OCI-LY7 (cell line): ENCODE measurements around the gene WTIP. TPM values are rescaled to one million over a fixed set of nuclear protein-coding genes. Genes with fewer than 3 reads are reported as not detected.
"Not testable (repeated sequence)": the region's sequence is repeated elsewhere in the genome, so short reads cannot be mapped to it uniquely, and the experiment has no call there.

Experiments
- BruUV-seq: library from RNA; stranded (reverse); fragments of 400-500 nt; replicated peaks from 2 replicates; lab custom pipeline; 2021; lab: Mats Ljungman, UMichigan
- CTCF ChIA-PET: fragments of 300-600 bp; sonication (Branson Sonifier 250); formaldehyde crosslinking; loops from one replicate; lab custom pipeline; 2022; ENCODE audit warnings: antibody characterized with exemption; ENCODE audit not compliant: unreplicated experiment; lab: Charles Lee
- POLR2A ChIA-PET: fragments of 300-600 bp; sonication (Branson Sonifier 250); formaldehyde crosslinking; loops from one replicate; lab custom pipeline; 2022; ENCODE audit warnings: antibody characterized with exemption; lab: Charles Lee
- DNase-seq: peaks from one replicate; pipeline ENCODE4 v3.0.0-alpha.2; 2015; ENCODE audit warnings: low spot score
- H2AFZ ChIP-seq: fragments of 200-600 bp; sonication (generic), shearing (Covaris generic); 2 replicates; pipeline ENCODE4 v1.6.1; 2014; ENCODE audit warnings: mild to moderate bottlenecking, antibody characterized with exemption, low read length, moderate library complexity
- H3K27ac ChIP-seq: fragments of 200-600 bp; sonication (generic); 2 replicates; pipeline ENCODE4 v1.5.1; 2014; ENCODE audit warnings: mixed run types, low read depth, mild to moderate bottlenecking, moderate library complexity, low read length, inconsistent platforms; ENCODE audit not compliant: poor library complexity, severe bottlenecking
- H3K36me3 ChIP-seq: fragments of 200-600 bp; sonication (generic); 2 replicates; pipeline ENCODE4 v1.6.1; 2014; ENCODE audit warnings: mild to moderate bottlenecking, antibody characterized with exemption, low read length, moderate library complexity, mixed read lengths; ENCODE audit not compliant: insufficient read depth
- H3K4me1 ChIP-seq: fragments of 200-600 bp; sonication (generic); 2 replicates; pipeline ENCODE4 v1.5.1; 2014; ENCODE audit warnings: mild to moderate bottlenecking, low read length; ENCODE audit not compliant: insufficient read depth, poor library complexity, severe bottlenecking
- H3K4me2 ChIP-seq: fragments of 200-600 bp; sonication (generic); 2 replicates; pipeline ENCODE4 v1.6.1; 2014; ENCODE audit warnings: mild to moderate bottlenecking, low read length
- H3K4me3 ChIP-seq: fragments of 200-600 bp; sonication (generic); 2 replicates; pipeline ENCODE4 v1.5.1; 2014; ENCODE audit warnings: mild to moderate bottlenecking, low read depth, low read length; ENCODE audit not compliant: poor library complexity, severe bottlenecking
- H3K79me2 ChIP-seq: fragments of 200-600 bp; sonication (generic); 2 replicates; pipeline ENCODE4 v1.6.1; 2016; ENCODE audit warnings: low read depth, mild to moderate bottlenecking, low read length, moderate library complexity, mixed read lengths; ENCODE audit not compliant: insufficient read depth
- H3K9me2 ChIP-seq: fragments of 200-600 bp; sonication (generic); 2 replicates; pipeline ENCODE4 v1.6.1; 2016; ENCODE audit warnings: mild to moderate bottlenecking, low read length, mixed read lengths; ENCODE audit not compliant: insufficient read depth
- H3K9me3 ChIP-seq: fragments of 200-600 bp; sonication (generic); 2 replicates; pipeline ENCODE4 v1.6.1; 2014; ENCODE audit warnings: mild to moderate bottlenecking, mixed run types, low read length, mixed read lengths
- H4K20me1 ChIP-seq: fragments of 200-600 bp; sonication (generic); 2 replicates; pipeline ENCODE4 v1.6.1; 2014; ENCODE audit warnings: mild to moderate bottlenecking, antibody characterized with exemption, low read length, moderate library complexity, mixed read lengths; ENCODE audit not compliant: insufficient read depth
- EZH2phosphoT487 ChIP-seq: fragments of 200-600 bp; sonication (generic); IDR thresholded peaks from 2 replicates; pipeline ENCODE4 v1.6.1; 2018; ENCODE audit warnings: low read depth, borderline replicate concordance, mild to moderate bottlenecking, mixed run types, antibody characterized with exemption, low read length, moderate library complexity, mixed read lengths
- intact Hi-C: fragments of 100-400 bp; cut with micrococcal nuclease; formaldehyde crosslinking; loops from one replicate; pipeline ENCODE4 v1.10.0; 2022; ENCODE audit not compliant: unreplicated experiment
- total RNA-seq, 2 experiments: library from RNA; depleted of rRNA in 1 of 2; stranded (reverse); fragments of >200 nt in 1 of 2; shearing (Covaris generic) in 1 of 2; gene quantifications; 2 replicates each; pipeline ENCODE4 v1.2.3, GENCODE V29; 2014 to 2022
- TF ChIP-seq, protein P1 (sequence below): fragments of 200-600 bp; sonication (generic); conservative IDR thresholded peaks from 2 replicates; pipeline ENCODE4 v1.5.1; 2014; ENCODE audit warnings: mild to moderate bottlenecking, antibody characterized with exemption, low read length, moderate library complexity, mixed read lengths

Gene WTIP
- total RNA-seq, 2 experiments from 2014 or later, result 1.4 to 1.5 TPM

DNA sequence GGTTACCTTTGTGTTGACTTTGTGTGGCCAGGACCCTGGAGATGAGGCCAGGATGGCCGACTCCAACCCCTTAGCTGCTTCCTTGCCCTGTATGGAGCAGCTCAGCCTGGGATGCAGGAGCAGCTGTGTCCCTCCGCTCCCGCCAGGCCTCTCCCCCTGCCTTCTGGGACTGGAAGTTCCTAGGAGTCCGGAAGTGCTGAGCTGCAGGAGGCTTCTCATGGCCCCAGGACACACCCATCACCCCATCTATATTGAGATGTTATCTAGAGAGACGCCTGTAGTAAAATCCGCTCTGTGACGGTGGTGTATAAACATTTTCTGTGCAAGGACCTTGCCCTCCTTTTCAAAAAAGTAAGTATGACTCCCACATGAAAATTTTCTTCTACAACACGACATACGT, 27.0 kb downstream of the WTIP start:
- ChIA-PET POLR2A (no interaction called here), CTCF (no interaction called here)
- no peak for TF ChIP-seq EZH2phosphoT487
- TF ChIP-seq, protein P1, sequence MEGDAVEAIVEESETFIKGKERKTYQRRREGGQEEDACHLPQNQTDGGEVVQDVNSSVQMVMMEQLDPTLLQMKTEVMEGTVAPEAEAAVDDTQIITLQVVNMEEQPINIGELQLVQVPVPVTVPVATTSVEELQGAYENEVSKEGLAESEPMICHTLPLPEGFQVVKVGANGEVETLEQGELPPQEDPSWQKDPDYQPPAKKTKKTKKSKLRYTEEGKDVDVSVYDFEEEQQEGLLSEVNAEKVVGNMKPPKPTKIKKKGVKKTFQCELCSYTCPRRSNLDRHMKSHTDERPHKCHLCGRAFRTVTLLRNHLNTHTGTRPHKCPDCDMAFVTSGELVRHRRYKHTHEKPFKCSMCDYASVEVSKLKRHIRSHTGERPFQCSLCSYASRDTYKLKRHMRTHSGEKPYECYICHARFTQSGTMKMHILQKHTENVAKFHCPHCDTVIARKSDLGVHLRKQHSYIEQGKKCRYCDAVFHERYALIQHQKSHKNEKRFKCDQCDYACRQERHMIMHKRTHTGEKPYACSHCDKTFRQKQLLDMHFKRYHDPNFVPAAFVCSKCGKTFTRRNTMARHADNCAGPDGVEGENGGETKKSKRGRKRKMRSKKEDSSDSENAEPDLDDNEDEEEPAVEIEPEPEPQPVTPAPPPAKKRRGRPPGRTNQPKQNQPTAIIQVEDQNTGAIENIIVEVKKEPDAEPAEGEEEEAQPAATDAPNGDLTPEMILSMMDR, result no peak

DNA sequence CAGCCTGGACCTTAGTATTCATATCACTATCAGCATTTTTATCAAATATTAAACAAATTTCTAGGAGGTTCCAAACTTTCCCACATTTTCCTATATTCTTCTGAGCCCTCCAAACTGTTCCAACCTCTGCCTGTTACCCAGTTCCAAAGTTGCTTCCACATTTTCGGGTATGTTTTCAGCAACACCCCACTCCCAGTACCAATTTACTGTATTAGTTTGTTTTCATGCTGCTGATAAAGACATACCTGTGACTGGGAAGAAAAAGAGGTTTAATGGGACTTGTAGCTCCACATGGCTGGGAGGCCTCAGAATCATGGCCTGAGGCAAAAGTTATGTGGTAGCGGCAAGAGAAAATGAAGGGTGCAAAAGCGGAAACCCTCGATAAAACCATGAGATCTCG, 29.3 kb downstream of the WTIP start:
- H3K4me2 ChIP-seq, CTCF ChIA-PET, H3K4me1 ChIP-seq, H3K9me3 ChIP-seq, BruUV-seq, H3K79me2 ChIP-seq, H3K27ac ChIP-seq, intact Hi-C loops, DNase-seq, H3K36me3 ChIP-seq, POLR2A ChIA-PET, H3K4me3 ChIP-seq, H3K9me2 ChIP-seq, H4K20me1 ChIP-seq, H2AFZ ChIP-seq: not testable (repeated sequence)

More for the DNA sequence above, 27.0 kb downstream of the WTIP start:
- no peaks in the 10 kb centered on the region for H3K4me1 ChIP-seq
- no peaks in the 10 kb centered on the region for H4K20me1 ChIP-seq
- no peak overlapping the region for H3K4me2 ChIP-seq
- DNase-seq, result no peak
- no peak overlapping the region for H3K27ac ChIP-seq
- BruUV-seq, result no TSS peak
- no peak overlapping the region for H2AFZ ChIP-seq
- no peaks in the 10 kb centered on the region for H3K36me3 ChIP-seq
- no peaks in the 10 kb centered on the region for H3K79me2 ChIP-seq
- no peaks in the 10 kb centered on the region for H3K9me2 ChIP-seq
- H3K9me3 ChIP-seq, result no peaks in the 10 kb centered on the region
- intact Hi-C loops, result no loop called here
- H3K4me3 ChIP-seq, result no peak overlapping the region

DNA sequence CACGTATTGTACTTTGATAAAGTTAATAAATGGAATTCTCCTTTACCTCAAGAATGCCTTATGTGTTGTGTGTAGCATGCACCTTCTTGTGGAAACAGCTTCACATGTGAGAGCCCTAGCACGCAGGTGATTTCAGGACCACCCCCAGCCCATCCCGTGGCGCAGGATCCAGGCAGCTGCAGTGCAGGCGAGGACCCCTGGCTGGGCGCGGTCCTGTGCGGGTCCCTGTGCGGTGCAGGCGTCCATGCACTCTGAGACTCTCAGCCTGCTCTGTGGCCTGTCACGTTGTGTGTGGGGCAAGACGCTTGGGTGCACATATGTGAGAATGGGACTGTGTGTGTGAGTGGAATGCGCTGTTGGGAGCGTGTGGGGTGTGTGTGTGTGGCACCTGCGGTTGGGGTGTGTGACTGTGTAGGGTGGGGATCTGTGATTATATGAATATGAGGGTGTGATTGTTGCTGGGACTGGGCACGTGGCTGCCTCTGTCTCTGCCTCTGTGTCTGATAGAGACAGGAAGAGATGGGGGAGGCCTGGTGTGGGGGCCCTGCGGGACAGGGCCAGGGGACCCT, 30.8 kb downstream of the WTIP start:
- intact Hi-C loops, result no loop called here
- H2AFZ ChIP-seq, result no peak overlapping the region
- no peak overlapping the region for H3K4me3 ChIP-seq
- no peaks in the 10 kb centered on the region for H3K79me2 ChIP-seq
- no peak overlapping the region for H3K27ac ChIP-seq
- H3K9me2 ChIP-seq, result no peaks in the 10 kb centered on the region
- no peaks in the 10 kb centered on the region for H4K20me1 ChIP-seq
- no peaks in the 10 kb centered on the region for H3K36me3 ChIP-seq
- no TSS peak for BruUV-seq
- H3K9me3 ChIP-seq, result no peaks in the 10 kb centered on the region
- no peak for DNase-seq
- H3K4me2 ChIP-seq, result no peak overlapping the region
- TF ChIP-seq, protein P1, result no peak
- no peak for TF ChIP-seq EZH2phosphoT487
- CTCF ChIA-PET, result no interaction called here
- no peaks in the 10 kb centered on the region for H3K4me1 ChIP-seq
- POLR2A ChIA-PET, result no interaction called here
